ENCODE results near the gene AGPAT3. TPM values are rescaled to one million over a fixed set of nuclear protein-coding genes. Genes with fewer than 3 reads are reported as not detected.

Gene AGPAT3
- total RNA-seq, 1 donor = 47.4 TPM

DNA sequence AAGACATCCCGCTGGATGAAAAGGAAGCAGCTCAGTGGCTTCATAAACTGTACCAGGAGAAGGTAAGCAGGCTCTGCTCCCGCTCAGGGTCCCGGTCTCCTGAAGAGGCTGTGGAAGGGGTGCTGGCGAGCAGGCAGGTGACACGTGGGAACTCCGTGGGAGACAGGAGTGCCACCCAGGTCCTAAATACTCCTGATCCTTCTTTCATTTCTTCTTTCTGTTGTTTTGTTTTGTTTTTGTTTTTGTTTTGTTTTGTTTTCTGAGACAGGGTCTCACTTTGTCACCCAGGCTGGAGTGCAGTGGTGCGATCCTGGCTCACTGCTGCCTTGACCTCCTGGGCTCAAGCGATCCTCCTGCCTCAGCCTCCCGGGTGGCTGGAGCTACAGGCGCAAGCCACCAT, 113.0 kb downstream of the AGPAT3 start:
- Histone ChIP-seq H3K4me2 (ENCODE audit: insufficient read depth, low read length) (no peak overlapping the region), H4K20me1 (ENCODE audit: insufficient read depth, low read length) (peaks cover 3% of the 10 kb centered on the region), H3K9me3 (ENCODE audit: low read depth, low read length) (no peaks in the 10 kb centered on the region), H3K4me1 (ENCODE audit: insufficient read depth, low read length) (no peaks in the 10 kb centered on the region), H3K36me3 (ENCODE audit: insufficient read depth, low read length) (peaks cover 30% of the 10 kb centered on the region), H3K4me3 (ENCODE audit: insufficient read depth, low read length) (no peak overlapping the region), H3K27me3 (ENCODE audit: insufficient read depth, low read length) (no peaks in the 10 kb centered on the region), H3K79me2 (ENCODE audit: insufficient read depth, low read length) (no peaks in the 10 kb centered on the region), H3K27ac (ENCODE audit: low read depth, low read length) (no peak overlapping the region), H2AFZ (ENCODE audit: low read length) (no peak overlapping the region)
- TF ChIP-seq, protein P1, sequence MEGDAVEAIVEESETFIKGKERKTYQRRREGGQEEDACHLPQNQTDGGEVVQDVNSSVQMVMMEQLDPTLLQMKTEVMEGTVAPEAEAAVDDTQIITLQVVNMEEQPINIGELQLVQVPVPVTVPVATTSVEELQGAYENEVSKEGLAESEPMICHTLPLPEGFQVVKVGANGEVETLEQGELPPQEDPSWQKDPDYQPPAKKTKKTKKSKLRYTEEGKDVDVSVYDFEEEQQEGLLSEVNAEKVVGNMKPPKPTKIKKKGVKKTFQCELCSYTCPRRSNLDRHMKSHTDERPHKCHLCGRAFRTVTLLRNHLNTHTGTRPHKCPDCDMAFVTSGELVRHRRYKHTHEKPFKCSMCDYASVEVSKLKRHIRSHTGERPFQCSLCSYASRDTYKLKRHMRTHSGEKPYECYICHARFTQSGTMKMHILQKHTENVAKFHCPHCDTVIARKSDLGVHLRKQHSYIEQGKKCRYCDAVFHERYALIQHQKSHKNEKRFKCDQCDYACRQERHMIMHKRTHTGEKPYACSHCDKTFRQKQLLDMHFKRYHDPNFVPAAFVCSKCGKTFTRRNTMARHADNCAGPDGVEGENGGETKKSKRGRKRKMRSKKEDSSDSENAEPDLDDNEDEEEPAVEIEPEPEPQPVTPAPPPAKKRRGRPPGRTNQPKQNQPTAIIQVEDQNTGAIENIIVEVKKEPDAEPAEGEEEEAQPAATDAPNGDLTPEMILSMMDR (IDR thresholded peaks at IDR 0.05; ENCODE audit: extremely low read depth, low read depth, low read length) = no peak
- DNase-seq (ENCODE audit: insufficient read length, low spot score, missing footprints) = peak; percentile 45

DNA sequence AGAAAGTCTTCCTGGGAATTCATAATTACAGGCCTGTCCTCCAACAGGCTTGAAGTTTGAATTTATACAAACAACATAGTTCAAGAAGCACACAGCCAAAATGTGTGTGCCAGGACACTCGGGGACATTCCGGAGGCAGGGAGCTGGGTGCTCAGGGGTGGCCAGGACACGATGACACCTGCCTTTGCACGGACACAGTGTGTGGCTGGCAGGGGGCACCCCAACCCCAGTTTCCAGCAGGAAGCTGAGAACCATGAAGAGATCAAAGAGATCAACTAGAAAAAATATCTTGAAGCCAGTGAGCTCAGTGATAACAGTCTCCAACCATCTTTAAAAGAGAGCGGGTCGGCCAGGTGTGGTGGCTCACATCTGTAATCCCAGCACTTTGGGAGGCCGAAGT, 114.6 kb downstream of the AGPAT3 start:
- no peak overlapping the region for H3K4me3 ChIP-seq (ENCODE audit: insufficient read depth, low read length)
- no peaks in the 10 kb centered on the region for H3K27me3 ChIP-seq (ENCODE audit: insufficient read depth, low read length)
- H3K9me3 ChIP-seq (ENCODE audit: low read depth, low read length) = no peaks in the 10 kb centered on the region
- H3K36me3 ChIP-seq (ENCODE audit: insufficient read depth, low read length) = peaks cover 30% of the 10 kb centered on the region
- TF ChIP-seq, protein P1 (IDR thresholded peaks at IDR 0.05; ENCODE audit: extremely low read depth, low read depth, low read length) = peak; percentile 14
- H3K4me1 ChIP-seq (ENCODE audit: insufficient read depth, low read length) = no peaks in the 10 kb centered on the region
- no peak overlapping the region for H3K4me2 ChIP-seq (ENCODE audit: insufficient read depth, low read length)
- DNase-seq (ENCODE audit: insufficient read length, low spot score, missing footprints) = peak; percentile 56
- no peak overlapping the region for H2AFZ ChIP-seq (ENCODE audit: low read length)
- peaks cover 3% of the 10 kb centered on the region for H4K20me1 ChIP-seq (ENCODE audit: insufficient read depth, low read length)
- H3K79me2 ChIP-seq (ENCODE audit: insufficient read depth, low read length) = no peaks in the 10 kb centered on the region
- no peak overlapping the region for H3K27ac ChIP-seq (ENCODE audit: low read depth, low read length)

DNA sequence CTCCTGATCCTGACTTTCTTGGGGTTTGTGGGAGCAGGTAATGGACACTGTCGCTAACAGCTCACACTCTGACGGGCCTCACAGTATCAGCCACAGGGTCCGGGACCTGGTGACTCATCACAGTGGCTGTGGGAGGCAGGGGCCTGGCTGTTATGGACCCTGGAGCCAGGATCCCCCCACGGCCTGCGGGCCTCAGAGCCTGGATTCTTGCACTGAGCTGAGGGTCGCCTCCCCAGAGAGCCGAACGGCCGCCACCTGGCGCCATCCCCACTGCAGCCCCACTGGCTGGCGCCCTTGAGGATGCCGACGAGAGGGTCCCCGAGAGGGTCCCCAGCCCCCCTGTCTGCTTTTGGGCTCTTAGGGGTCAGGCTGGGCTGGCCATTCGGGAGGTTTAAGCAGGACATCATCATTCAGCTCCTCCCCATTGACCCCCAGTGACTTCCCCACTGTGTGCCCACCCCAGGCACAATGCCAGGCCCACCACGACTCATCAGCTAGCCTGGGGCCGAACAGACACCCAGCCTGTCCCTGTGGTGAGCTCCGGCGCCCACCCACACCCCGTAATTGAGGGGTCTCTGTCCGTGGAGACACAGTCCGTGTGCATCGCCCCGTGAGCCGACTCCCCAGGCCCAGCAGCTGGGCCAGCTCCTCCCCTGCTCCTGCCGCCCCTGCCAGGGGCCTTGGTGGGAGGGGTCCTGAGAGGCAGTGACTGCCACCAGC, 116.3 kb downstream of the AGPAT3 start:
- Histone ChIP-seq H3K79me2 (ENCODE audit: insufficient read depth, low read length) (no peaks in the 10 kb centered on the region), H3K27ac (ENCODE audit: low read depth, low read length) (no peak overlapping the region)

DNA sequence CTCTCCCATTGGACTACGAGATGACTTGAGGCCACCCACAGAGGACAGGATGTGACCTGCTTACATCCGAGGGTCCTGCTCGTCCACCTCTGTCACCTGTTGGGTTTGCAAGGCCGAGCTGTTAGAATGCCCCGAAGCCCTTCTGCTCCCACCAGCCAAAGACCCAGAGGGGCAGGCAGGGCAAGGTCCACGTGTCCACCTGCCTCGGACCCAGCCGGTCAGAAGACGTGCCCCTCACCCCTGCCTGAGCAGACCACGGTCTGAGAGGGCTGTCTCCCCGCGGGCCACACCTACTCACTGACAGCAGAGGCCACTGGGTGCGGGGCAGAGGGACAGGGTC, 116.8 kb downstream of the AGPAT3 start:
- Histone ChIP-seq H3K4me1 (ENCODE audit: insufficient read depth, low read length) (no peaks in the 10 kb centered on the region), H3K79me2 (ENCODE audit: insufficient read depth, low read length) (no peaks in the 10 kb centered on the region), H3K27me3 (ENCODE audit: insufficient read depth, low read length) (peaks cover 10% of the 10 kb centered on the region), H3K4me3 (ENCODE audit: insufficient read depth, low read length) (no peak overlapping the region), H3K4me2 (ENCODE audit: insufficient read depth, low read length) (no peak overlapping the region), H4K20me1 (ENCODE audit: insufficient read depth, low read length) (peaks cover 3% of the 10 kb centered on the region), H3K9me3 (ENCODE audit: low read depth, low read length) (no peaks in the 10 kb centered on the region), H2AFZ (ENCODE audit: low read length) (no peak overlapping the region), H3K27ac (ENCODE audit: low read depth, low read length) (no peak overlapping the region), H3K36me3 (ENCODE audit: insufficient read depth, low read length) (peaks cover 30% of the 10 kb centered on the region)
- peak; percentile 50 for DNase-seq (ENCODE audit: insufficient read length, low spot score, missing footprints)
- TF ChIP-seq, protein P1 (IDR thresholded peaks at IDR 0.05; ENCODE audit: extremely low read depth, low read depth, low read length) = no peak

More for the DNA sequence above, 116.3 kb downstream of the AGPAT3 start:
- Histone ChIP-seq H3K36me3 (ENCODE audit: insufficient read depth, low read length) (peaks cover 30% of the 10 kb centered on the region), H3K27me3 (ENCODE audit: insufficient read depth, low read length) (peaks cover 5% of the 10 kb centered on the region), H3K4me2 (ENCODE audit: insufficient read depth, low read length) (no peak overlapping the region), H2AFZ (ENCODE audit: low read length) (no peak overlapping the region), H3K9me3 (ENCODE audit: low read depth, low read length) (no peaks in the 10 kb centered on the region), H3K4me1 (ENCODE audit: insufficient read depth, low read length) (no peaks in the 10 kb centered on the region), H4K20me1 (ENCODE audit: insufficient read depth, low read length) (peaks cover 3% of the 10 kb centered on the region), H3K4me3 (ENCODE audit: insufficient read depth, low read length) (no peak overlapping the region)
- peak; percentile 74 for DNase-seq (ENCODE audit: insufficient read length, low spot score, missing footprints)
- TF ChIP-seq, protein P1 (IDR thresholded peaks at IDR 0.05; ENCODE audit: extremely low read depth, low read depth, low read length) = no peak

All from osteoblast (primary cell).